Fibroblast of skin of left biceps (primary cell): ENCODE data around the gene NACC2.
"Not testable (repeated sequence)": the region's sequence is repeated elsewhere in the genome, so short reads cannot be mapped to it uniquely, and the experiment has no call there.

ENCODE experiments used
- DNase-seq, 2 experiments: peaks; one replicate each; pipeline ENCODE4 v3.0.0-alpha.2; 2013; ENCODE audit warnings: low read depth in 2 of 2

NACC2 gene

GRCh38 chr9:136080716-136081112 lies 14.4 kb downstream of the NACC2 start:
- DNase-seq = no peak

- no peak for DNase-seq
Measured at GRCh38 chr9:136079916-136080246, 15.2 kb downstream of the NACC2 start.

- no peak for DNase-seq
Measured at GRCh38 chr9:136079211-136079915, 15.7 kb downstream of the NACC2 start.

- DNase-seq = no peak
Measured at GRCh38 chr9:136078498-136079011, 16.5 kb downstream of the NACC2 start.

GRCh38 chr9:136078024-136078423 lies 17.1 kb downstream of the NACC2 start:
- no peak for DNase-seq

GRCh38 chr9:136077491-136077890 lies 17.6 kb downstream of the NACC2 start:
- no peak for DNase-seq

GRCh38 chr9:136075881-136076678 lies 19.0 kb downstream of the NACC2 start:
- DNase-seq = no peak

GRCh38 chr9:136075134-136075841 lies 19.8 kb downstream of the NACC2 start:
- DNase-seq = no peak

- no peak for DNase-seq
Measured at GRCh38 chr9:136074706-136075105, 20.4 kb downstream of the NACC2 start.

GRCh38 chr9:136062657-136063439 lies 32.2 kb downstream of the NACC2 start:
- no peak for DNase-seq

- DNase-seq = not testable (repeated sequence)
Measured at GRCh38 chr9:136061916-136062315, 33.2 kb downstream of the NACC2 start.

- no peak for DNase-seq
Measured at GRCh38 chr9:136061405-136061804, 33.7 kb downstream of the NACC2 start.

- no peak for DNase-seq
Measured at GRCh38 chr9:136060671-136061371, 34.3 kb downstream of the NACC2 start.

GRCh38 chr9:136059851-136060670 lies 35.0 kb downstream of the NACC2 start:
- DNase-seq = peak; percentile 45 to 57

GRCh38 chr9:136059321-136059791 lies 35.7 kb downstream of the NACC2 start:
- DNase-seq = no peak

GRCh38 chr9:136058801-136059302 lies 36.2 kb downstream of the NACC2 start:
- DNase-seq = no peak

GRCh38 chr9:136058084-136058483 lies 37.0 kb downstream of the NACC2 start:
- DNase-seq = no peak

- DNase-seq = no peak
Measured at GRCh38 chr9:136057236-136058081, 37.6 kb downstream of the NACC2 start.
